ENCODE results near the gene AIFM2.
A peak's percentile ranks its signal among the peaks of the same experiment; 100 is the strongest.
"Not testable (repeated sequence)": the region's sequence is repeated elsewhere in the genome, so short reads cannot be mapped to it uniquely, and the experiment has no call there.

The AIFM2 gene
- 14.9 to 15.2 reads per million in 2 donors for total RNA-seq

GRCh38 chr10:70132098-70133029 is at the start of gene AIFM2:
TSS of gene AIFM2 (minus strand) at chr10:70132825. CDS start at chr10:70124084, 8,741 bp downstream.
- peak; percentile 22 for DNase-seq

- not testable (repeated sequence) for DNase-seq
Observed at GRCh38 chr10:70179209-70179608, 46.6 kb upstream of the AIFM2 start.

DNA sequence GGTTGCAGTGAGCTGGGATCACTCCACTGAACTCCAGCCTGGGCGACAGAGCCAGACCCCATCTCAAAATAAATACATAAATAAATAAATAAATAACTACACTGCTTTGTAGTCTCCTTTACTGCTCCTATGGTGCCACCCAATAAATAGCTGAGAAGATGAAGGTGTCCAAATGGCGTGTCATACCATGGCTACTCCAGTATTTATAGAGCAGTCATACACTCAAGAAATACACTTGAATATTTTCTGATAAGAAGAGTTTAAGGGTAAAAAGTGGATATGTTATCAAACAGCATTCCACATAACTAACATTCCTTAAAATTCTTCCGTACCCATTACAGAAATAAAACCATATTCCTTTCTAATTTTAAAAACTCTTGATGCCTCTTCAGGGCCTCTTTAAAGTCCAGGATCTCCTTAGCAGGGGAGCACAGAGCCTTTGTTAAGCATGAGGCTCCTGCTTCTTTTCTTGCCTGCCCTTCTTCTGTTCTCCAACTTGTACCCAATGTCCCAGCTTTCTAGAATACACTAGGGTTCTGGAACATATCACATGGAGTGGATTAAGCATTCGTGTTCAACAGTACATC is 45.6 kb upstream of the AIFM2 start:
- DNase-seq = no peak

- no peak for DNase-seq
Observed at GRCh38 chr10:70176441-70176840, 43.8 kb upstream of the AIFM2 start.

DNA sequence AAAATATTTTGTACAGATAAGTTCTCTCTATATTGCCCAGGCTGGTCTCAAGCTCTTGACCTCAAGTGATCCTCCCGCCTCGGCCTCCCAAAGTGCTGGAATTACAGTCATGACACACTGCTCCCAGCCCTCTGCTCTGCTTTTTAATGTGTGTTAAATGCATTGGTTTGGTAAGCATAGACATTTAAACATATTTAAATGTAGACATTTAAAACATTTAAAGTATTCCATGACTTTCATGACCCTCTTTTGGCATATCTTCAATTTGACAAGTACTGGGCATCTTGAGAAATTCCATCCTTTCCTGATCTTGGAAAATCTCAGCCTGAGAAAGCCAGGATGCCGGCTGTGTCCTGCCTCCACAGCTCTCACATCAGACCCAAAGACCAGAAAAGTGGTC is 42.9 kb upstream of the AIFM2 start:
- no peak for DNase-seq

DNA sequence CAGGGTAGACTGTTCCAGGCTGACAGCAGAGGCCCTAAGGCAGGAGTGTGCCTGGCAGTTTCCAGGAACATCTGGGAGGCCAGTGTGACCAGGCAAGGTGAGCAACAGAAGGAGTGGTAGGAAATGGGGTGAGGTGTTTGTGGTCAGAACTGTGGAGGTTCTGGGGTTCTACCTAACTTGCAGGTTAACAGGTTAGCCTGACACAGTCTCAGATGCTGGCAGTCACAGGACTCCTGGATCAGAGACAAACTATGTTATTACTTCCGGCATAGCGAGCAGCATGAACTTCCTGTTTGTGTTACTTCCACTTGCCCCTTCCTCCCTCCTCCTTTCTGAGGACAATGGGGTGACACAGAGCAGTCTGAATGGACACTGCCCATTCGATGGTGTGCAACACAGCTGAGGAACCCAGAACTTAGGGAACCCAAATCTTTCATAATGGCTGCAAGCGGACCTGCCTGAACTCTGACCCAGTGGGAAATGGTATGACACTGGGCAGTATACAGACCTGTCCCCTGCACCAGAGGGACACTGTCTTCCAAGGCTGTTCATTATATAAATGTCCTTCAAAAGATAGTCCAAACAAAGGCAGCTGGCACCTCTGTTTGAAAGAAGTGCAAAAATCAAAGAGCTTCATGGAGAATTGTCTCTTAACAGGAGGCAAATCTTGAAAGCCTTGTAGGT is 41.6 kb upstream of the AIFM2 start:
- no peak for DNase-seq

DNA sequence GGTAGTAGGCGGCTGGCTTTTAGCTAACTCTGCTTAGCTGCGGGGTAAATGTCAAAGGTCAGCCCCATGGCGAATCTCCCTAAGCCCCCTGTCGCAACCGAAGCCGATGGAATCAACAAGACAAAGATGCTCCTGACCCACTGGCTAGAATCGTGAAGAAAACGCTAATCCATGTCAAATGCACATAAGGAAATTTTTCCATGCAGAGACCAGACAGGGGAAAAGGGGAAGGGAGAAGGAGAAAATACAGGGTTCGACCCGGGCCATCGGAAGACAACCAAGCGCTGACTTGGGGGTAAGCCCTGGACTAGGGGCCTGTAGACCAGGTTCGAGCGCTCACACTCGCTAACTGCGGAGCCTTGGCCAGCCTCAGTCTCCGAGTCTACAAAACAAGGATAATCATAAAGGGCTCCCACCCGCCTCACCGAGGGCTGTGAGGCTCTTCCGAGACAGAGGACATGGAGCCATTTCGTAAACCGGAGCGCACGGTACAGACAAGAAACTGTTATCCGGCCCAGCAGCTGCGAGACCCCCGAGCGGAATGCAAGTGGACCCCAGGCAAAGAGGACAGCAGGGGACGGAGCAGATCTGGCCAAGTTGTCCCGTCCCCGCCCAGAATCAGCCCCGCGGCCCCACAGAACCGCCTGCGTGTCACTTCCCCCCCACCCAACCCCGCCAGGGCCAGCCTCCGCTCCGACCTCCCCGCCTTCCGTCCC is 37.2 kb upstream of the AIFM2 start:
- DNase-seq = no peak

GRCh38 chr10:70169011-70169410 is 36.4 kb upstream of the AIFM2 start:
- no peak for DNase-seq

- DNase-seq = no peak
Observed at GRCh38 chr10:70167246-70167645, 34.6 kb upstream of the AIFM2 start.

DNA sequence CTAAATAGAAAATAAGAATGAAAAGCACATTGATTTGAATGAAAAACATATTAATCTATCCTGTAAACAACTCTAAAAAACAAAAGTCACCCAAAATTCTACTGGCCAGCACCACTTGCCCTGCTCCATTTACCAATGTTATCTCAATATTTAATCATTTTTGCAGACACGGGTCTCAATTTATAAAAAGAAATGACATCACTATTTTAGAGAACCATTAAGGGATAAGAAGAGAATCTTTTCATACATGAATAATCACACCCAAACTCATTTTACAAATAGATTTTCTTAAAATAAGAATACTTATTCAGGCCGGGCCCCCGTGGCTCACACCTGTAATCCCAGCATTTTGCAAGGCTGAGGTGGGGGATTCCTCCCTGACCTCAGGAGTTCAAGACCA is 33.8 kb upstream of the AIFM2 start:
- DNase-seq = no peak

- no peak for DNase-seq
Observed at GRCh38 chr10:70164163-70164562, 31.5 kb upstream of the AIFM2 start.

DNA sequence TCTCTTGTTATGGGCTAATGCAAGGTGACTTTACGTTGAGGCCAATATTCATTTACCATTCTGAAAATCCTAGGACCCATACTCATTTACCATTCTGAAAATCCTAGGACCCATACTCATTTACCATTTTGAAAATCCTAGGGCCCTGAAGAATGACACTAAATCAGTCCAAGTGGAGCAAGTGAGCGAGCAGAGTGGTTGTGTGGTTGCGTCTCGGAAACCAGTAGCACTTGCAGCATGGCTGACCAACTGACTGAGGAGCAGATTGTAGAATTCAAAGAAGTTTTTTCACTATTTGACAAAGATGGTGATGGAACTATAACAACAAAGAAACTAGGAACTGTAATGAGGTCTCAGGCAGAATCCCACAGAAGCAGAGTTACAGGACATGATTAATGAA is 30.8 kb upstream of the AIFM2 start:
- no peak for DNase-seq

- no peak for DNase-seq
Observed at GRCh38 chr10:70162892-70163201, 30.2 kb upstream of the AIFM2 start.

DNA sequence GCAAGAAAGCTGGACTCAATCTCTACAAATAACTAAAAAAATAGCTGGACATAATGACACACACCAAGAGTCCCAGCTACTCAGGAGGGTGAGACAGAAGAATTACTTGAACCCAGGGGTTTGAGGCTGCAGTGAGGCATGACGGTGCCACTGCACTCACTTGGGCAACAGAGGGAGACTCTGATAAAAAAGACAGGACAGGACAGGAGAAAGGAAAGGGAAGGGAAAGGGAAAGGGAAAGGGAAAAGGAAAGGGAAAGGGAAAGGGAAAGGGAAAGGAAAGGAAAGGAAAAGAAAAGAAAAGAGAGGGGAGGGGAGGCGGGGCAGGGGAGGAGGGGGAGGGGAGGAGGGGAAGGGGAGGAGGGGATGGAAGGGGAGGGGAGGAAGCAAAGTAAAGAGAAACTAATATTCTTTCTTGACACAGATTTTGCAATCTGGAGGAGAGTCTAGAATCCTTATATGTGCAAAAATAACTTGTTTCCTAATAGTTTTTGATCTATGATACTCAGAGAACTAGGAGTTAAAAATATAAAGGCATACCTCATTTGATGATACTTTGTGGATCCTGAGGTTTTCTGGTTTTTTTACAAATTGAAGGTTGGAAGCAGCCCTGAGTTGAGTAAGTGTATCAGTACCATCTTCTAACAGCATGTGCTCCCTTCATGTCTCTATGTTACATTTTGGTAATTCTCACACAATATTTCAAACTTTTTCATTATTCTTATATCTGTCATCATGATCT is 29.7 kb upstream of the AIFM2 start:
- DNase-seq = no peak

DNA sequence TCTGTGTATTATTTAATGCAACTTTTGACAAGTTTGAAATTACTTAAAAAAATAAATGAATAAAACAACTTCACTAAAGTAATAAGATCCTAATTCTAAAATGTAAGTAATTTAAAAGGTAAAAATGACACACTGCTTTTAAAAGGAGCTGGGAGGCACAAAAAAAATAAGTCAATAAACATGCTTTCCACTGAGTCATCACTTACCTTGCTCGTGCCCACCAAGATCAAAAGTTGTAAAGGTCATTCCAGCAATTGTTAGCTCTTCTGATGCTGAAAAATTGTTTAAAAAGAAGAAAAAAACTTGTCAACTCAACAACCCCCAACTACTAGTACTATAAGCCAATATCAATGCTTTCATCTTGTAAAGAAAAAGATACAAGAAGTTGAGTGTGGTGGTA is 28.2 kb upstream of the AIFM2 start:
- no peak for DNase-seq

DNA sequence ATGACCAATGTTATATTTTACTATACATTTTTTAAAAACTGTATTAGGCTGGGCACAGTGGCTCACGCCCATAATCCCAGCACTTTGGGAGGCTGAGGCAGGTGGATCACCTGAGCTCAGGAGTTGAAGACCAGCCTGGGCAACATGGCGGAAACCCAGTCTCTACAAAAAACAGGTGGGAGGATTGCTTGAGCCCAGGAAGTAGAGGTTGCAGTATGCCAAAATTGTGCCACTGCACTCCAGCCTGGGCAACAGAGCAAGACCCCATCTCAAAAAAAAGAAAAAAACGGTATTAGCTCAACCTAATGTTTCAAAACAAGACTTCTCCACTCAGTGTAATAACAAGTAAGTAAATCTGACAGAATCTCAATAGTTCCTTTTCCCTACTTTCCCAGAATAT is 26.7 kb upstream of the AIFM2 start:
- not testable (repeated sequence) for DNase-seq

- DNase-seq = no peak
Observed at GRCh38 chr10:70158113-70158512, 25.5 kb upstream of the AIFM2 start.

DNA sequence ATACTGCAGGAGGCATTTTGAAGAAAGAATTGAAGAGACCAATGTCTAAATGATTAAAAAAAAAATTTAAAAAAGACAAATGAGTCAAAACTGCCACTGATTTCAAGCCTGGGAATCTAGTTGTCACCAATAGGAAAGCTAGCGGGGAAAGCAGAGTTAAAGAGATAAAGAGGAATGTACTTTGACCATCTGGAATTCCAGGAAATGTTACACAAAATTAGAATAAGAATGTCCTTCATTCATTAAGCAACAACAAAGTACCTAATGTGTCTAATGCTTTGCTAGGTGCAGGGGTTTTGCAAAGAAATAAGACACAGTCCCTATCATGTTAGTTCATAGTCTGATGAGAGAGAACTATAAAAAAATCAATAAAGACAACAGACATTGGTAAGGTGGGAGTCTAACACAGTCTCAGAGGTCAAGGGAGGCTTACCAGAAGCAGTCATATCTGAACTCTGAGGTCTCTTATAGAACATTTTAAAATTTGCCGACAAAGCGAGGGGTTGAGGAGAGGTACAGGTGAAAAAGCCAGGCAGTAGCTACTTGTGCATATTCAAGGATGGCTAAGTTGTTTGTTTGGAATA is 22.7 kb upstream of the AIFM2 start:
- DNase-seq = no peak

DNA sequence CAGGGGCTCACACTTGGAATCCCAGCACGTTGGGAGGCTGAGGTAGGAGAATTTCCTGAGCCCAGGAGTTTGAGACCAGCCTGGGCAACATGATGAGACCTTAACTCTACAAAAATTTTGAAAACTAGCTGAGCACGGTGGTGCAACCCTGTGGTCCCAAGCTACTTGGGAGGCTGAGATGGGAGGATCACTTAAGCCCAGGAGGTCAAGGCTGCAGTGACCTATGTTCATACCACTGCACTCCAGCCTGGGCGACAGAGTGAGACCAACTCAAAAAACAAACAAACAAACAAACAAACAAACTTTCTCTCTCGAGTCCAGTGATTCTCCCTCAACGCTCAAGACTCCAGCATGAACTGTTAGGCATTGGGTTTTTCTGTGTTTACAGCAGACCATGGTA is 15.9 kb upstream of the AIFM2 start:
- DNase-seq = no peak

DNA sequence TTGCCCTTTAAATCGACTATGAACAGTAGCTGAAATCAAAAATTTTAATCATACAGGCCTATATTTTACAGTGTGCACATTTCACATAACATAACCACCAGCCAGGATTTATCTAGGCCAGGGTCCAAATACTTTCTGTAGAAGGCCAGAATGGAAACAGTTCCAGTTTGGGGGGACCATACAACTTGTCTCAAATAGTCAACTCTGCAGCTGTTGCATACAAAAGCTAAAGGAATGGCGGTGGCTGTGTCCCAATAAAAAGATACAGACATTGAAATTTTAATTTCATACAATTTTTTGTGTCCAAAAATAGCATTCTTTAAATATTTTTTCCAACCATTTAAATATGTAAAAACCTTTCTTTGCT is 14.6 kb upstream of the AIFM2 start:
- no peak for DNase-seq

GRCh38 chr10:70146489-70147258 is 14.0 kb upstream of the AIFM2 start, which contains the start of gene TYSND1:
TSS of gene TYSND1 (minus strand) at chr10:70146700. CDS start at chr10:70146586, 114 bp downstream.
- peak; percentile 64 for DNase-seq
